HG02610 (cell line): ENCODE data around the gene DOCK8.
A peak's percentile ranks its signal among the peaks of the same experiment; 100 is the strongest.
"Not testable (repeated sequence)": the region's sequence is repeated elsewhere in the genome, so short reads cannot be mapped to it uniquely, and the experiment has no call there.

ENCODE experiments used
- ATAC-seq: cut with Tn5 transposase; IDR thresholded peaks from one replicate; pipeline ENCODE4 v1.9.1; 2021; ENCODE audit warnings: mild to moderate bottlenecking, moderate library complexity; ENCODE audit not compliant: unreplicated experiment

DOCK8 gene

DNA sequence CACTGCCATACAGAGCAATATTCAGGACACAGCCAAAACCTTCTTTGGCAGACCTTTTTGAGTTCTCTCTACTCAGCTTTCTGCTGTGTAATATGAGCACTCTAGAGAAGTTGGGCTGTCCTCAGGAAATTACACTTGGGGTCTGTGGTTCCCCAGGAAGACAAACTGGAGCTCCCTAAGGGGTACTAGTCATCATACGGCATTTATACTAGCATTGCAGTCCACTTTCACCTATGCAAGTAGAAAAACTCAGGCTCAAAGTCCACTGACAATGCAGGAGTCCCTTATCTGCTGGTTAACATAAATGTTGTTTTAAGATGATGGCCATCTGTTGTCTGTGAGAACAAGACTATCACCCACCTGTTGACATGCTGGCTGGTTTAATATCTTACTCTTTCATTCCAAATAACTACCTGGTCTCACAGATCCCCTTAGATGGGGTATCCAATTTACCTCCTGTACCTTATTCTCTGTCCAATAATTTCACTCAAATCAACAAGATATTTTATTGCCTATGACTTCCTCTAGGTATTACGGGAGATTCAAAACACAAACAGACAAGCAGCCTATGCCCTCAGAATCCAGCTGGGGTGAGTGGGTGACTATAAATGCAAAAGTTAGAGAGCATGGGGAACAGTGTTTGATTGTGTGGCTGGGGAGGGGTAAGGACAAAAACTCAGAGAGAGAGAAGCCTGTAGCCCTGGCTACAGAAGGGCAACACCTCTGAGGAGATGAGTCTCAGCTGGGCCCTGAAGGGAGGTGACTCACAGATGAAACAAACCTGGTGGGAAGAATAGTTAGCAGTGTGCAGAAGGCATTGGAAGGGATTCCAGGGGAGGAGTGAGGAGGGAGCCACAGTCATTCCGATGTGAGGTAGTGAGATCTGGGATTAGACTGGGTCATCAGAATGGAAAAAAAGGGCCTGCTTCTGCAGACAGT is 10.2 kb downstream of the DOCK8 start:
- ATAC-seq = peak; percentile 54

DNA sequence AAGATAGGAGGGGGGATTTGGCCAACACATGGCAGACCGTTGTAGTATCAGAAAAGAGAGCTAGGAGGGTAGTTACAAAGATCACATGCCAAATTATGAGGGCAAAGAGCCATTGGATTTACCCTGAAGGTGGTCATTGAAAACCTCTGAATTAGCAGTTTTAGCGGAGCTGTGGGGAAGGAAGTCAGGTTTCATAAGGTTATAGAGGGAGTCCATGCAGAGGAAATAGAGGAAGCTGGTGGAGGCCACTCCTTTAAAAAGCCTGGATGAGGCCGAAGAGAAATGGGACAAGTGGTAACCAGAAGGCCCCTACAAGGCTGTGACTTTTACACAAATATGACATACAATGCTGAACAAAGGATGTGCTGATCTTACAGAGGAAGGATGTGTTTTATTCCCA is 13.2 kb downstream of the DOCK8 start:
- no peak for ATAC-seq

DNA sequence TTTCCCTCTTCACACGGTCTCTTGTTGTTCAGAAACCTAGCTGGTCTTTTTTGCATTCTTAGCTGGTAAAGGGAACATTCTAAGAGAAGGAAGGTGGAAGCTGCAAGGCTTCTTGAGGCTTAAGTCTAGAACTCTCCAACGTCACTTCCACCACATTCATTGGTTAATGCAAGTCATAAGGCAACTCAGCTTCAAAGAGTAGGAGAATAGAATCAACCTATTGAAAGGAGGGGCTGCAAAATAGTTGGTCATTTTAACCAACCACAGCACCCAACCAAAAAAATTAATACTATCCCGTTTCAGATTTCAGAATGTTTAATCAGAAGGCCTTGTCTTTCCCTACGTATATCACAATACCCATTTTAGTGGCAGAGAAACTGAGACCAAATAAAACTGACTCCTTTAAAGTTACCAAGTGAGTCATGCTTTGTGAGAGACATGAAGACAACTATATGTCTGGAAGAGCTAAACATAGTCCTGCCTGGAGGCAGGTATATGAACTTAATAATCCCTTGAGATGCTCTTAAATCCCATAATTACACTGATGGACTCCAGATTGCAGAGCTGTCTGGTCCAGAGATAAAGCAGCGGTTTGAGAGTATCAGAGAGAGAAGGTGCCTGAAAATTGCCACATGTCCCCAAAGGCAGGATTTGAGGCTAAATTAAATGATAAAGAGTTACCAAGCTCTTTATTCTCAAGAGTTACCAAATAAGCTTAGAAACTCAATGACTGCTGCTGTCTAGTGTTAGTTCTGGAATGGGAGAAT is 14.4 kb downstream of the DOCK8 start:
- ATAC-seq = no peak

DNA sequence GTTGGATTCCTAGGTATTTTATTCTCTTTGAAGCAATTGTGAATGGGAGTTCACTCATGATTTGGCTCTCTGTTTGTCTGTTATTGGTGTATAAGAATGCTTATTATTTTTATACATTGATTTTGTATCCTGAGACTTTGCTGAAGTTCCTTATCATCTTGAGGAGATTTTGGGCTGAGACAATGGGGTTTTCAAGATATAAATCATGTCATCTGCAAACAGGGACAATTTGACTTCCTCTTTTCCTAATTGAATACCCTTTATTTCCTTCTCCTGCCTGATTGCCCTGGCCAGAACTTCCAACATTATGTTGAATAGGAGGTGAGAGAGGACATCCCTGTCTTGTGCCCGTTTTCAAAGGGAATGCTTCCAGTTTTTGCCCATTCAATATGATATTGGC is 17.0 kb downstream of the DOCK8 start:
- not testable (repeated sequence) for ATAC-seq

DNA sequence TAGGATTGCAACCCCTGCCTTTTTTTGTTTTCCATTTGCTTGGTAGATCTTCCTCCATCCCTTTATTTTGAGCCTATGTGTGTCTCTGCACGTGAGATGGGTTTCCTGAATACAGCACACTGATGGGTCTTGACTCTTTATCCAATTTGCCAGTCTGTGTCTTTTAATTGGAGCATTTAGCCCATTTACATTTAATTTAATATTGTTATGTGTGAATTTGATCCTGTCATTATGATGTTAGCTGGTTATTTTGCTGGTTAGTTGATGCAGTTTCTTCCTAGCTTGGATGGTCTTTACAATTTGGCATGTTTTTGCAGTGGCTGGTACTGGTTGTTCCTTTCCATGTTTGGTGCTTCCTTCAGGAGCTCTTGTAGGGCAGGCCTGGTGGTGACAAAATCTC is 19.0 kb downstream of the DOCK8 start:
- ATAC-seq = not testable (repeated sequence)

DNA sequence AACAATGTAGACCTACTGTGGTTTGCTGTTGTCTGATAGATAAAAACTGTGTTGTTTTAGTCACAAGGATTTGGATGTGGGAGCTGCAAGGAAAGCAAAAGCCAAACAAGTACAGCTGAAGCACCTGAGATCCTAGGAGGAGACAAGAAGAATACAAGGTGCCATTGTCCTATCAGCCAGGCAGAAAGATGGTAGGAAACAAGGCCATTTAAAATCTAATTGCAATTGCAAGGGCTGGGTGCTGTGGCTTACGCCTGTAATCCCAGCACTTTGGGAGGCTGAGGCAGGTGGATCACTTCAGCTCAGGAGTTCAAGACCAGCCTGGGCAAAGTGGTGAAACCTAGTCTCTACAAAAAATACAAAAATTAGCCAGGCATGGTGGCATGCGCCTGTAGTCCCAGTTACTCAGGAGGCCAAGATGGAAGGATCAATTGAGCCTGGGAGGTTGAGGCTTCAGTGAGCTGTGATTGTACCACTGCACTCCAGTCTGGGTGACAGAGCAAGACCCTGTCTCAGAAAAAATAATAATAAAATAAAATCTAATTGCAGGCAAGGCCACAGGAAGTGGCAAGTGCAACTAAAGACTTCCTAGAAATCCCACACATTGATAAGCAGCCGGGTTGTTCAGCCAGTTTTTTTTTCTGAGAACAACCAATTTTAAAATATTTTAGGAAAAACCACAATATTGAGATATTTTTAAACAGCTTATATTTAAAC is 22.6 kb downstream of the DOCK8 start:
- ATAC-seq = no peak

DNA sequence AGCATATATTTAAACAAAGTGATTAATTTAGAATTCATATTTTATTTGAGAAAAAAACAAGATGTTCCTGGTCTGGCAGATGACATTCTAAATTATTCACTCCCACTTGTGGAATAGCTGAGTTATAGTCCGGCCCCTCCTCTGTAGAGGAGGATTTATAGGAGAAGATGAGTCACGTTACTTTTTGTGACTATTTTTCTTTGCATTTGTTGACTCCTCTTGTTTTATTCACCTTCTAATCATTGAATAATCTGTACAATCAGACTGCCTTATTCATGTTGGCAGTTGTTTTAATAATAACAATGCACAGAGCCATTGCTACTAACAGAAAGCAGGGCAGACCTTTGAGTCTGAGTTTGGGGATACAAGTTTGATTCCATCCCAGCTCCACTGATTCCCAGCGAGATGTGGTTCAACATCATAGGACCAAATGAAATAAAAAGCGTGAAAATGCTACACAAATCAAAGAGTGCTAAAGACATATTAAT is 23.2 kb downstream of the DOCK8 start:
- ATAC-seq = no peak

DNA sequence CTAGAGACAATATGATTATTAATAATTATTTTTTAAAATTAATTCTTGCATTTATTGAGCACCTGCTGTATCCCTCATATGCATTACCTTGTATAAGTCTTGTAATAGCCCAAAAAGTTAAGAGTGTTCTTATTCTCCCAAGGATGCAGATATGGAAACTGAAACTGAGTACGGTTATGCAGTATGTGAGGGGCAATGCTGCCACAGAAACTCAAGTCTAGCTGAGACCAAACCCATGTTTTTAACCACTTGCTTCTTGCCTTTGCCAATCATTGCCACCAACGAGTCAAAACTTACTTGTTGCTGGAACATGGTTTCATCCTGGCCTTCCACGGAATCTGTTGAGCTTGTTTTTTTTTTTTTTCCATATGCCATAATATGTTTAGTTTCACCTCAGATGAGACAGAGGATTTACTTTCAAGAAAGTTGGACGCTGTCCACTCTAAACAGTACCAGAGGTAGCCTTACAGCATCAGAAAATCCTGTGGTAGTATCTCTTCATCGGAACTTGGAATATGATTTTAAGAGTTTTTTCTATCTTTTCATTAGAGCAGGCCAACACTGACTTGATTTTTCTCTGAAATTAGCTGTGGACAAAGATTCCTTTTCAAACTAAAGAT is 27.9 kb downstream of the DOCK8 start:
- ATAC-seq = no peak

DNA sequence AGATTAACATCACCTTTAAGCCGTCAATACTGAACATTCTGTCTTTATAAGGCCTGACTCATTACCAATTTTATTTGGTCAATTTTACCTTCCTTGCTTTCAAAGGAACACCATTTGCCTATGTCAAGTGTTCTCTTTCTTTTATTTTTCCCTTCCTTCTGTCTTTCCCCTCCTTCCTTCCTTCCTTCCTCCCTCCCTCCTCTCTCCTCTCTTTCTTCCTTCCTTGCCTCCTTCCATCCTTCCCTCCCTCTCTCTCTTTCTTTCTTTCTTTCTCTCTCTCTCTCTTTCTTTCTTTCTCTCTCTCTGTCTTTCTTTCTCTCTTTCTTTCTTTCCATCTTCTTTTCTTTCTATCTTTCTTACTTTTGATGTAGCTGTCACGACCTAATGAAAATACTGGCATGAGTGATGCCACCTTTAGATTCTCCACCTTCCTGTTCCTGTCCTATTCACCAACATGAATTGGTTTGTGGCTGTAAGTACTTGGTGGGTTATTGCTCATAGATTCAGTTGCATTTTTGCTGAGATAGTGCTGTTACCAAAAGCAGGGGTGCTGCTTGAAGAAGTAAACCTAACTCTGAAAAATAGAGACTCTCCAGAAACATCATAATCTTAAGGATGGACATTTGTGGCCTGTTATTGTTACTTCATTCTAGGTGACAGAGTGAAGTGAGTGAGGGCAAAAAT is 33.8 kb downstream of the DOCK8 start:
- ATAC-seq = no peak

DNA sequence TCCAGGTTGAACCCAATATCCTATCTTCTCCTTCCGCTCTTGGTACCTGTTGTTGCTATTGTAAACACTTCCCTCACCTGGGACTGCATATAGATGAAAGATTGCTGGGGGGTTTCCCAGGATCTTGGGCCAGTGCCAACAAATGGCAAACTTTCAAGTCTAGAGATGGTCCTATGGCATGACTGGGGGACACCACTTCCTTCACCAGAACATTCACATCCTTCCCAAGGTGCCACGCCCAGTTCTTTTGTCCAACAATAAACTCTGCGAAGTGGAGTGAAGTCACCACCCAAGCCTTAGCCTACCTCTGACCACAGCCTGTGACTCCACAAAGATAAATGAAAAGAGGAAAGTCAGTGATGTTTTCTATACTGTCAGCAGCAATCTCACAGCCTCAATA is 34.4 kb downstream of the DOCK8 start:
- ATAC-seq = no peak

DNA sequence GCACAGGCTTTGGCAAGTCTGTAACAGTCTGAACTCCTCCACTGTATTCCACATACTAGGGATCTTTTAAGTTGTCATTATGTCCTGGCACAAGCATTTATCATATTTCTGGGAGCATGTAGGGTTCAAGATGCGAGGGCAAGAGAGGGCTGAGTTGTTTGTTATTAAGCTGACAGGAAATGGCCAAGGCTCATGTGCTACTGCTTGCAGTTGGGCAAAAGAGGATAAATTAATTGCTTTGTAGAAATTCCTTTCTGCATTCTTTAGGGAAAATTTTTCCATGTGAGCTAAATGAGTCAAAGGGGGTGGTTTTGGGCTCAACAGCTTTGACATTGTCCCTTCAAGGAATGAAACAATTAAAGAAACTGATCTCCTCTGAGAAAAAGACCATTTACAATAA is 35.4 kb downstream of the DOCK8 start:
- no peak for ATAC-seq

DNA sequence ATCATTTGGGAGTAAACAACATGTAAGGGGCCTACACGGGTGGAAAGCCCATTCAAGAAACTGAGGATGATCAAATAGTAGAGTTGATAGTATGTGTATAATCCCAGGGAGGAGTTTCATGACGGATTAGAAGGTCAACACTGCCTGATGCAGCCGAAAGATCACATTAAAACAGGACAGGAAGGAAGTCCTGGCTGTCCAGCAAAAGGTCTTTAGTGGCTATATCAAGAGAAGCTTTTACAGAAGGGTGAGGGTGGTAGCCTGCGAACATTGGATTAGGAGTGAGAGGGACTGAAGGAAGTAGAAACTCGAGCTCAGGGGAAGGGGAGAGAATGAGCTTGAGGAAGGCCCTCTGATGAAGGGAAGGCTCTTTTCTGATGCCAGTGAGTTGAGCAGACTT is 36.0 kb downstream of the DOCK8 start:
- ATAC-seq = no peak

DNA sequence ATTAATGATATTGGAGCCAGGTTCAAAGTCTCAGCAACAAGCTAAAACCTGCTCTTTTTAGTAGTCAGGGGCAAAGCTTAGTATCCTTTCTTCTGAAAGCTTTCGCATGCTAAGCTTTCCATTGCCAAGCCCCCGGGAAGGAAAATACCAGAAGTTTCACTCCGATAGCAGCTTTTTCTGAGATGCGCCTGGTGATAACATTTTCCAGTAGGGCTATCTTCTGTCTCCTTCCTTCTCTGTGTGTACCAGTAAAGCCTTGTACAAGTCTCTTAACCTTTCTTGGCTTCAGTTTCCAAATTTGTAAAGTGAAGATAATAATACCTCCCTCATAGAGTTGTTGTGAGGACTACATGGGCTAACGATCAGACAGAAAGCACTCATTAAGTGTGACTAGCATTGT is 36.7 kb downstream of the DOCK8 start:
- ATAC-seq = no peak

DNA sequence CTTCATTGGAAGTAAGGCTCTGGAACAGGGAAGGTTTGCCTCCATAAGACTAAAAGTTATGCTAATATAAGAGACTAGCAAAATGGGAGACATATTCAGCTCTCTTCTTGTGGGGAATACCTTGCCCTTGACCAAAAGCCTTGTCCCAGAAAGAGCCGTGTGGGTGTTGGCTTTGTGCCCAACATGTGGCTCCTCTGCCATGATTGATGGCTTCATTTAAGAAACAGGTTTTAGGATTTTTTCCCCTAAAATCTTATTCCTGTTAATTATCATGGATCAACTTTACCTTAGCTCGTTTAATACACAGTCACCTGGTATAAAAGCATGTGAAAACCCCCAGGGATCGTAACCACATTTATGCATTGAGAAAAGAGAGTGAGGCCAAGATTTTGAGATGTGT is 38.9 kb downstream of the DOCK8 start:
- ATAC-seq = no peak

DNA sequence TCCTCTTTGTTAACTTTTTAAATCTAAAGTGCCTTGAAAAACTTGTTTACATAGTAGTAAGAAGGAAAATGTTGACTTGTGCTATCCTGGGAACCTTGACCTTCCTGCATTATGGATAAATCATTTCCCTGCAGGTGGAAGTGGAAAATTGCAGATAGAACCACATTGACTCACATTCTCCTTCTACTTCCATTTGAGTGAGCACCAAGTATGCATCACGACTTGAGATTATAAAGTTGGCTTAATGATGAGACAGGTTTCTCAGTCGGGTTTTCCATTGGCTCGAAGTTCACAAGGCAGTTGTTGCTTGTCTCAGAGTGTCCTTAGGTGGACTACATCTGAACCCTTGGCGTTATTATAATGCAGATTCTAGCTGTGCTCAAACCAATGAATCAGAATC is 39.9 kb downstream of the DOCK8 start:
- no peak for ATAC-seq

DNA sequence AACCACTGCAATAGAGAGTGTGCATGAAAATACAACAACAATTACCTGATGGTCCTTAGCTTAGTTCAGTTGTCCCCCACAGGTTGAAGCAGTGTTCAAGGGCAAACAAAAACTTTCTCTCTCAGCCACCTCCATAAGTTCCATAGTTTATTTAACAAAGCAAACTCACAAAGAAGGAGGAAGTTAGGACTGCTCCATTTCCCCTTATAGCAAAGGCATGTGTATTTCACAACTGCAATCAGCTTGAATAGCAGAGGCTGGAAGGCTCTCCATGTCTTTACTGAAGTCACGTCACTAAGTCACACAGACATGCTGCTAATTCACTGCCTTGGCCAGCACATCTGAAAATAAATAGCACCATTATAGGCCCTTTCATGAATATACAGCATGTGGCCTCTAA is 43.3 kb downstream of the DOCK8 start:
- no peak for ATAC-seq

DNA sequence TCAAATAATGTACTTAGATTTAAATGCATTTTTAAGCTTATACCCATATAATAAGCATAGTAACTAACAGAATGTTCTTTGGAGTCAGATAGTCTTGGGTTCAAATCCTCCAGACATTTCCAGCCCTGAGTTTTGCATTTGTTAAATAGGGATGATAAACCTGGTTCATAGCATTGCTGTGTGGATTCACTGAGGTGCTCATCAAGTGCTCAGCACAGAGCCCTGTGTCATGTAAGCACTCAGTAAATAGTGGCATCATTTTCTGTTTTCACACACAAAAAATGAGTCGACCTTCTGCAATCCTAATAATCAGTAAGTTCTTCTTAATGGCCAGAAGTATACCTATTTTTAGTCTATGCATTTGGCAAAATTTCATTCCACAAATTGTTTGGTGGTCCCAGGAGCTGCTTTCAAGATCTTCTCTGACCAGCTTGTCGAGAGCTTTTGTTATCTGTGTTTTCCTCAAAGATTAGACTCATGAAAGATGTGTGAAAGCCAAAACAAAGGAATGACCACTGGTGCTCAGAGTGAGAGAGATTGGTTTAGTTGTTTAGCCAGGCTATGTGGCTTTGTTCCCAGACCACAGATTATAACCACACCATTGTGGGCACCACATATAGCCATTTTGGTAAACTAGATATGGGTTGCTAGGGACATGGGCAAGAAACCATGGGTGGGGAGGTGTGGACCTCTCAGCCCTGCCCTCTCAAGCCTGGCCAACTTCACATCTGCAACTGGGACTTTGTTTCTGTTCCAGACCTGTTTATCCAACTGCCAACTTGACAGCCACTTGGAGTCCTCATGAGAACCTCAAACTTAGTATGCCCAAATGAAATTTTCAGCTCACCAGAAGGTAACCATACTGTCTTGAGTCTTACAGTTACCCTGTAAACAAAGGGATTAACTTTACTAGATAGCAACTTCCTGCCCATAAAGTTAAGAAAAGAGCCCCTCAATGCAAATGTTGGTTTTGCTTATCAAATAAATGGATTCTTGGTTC is 45.0 kb downstream of the DOCK8 start:
- ATAC-seq = no peak

DNA sequence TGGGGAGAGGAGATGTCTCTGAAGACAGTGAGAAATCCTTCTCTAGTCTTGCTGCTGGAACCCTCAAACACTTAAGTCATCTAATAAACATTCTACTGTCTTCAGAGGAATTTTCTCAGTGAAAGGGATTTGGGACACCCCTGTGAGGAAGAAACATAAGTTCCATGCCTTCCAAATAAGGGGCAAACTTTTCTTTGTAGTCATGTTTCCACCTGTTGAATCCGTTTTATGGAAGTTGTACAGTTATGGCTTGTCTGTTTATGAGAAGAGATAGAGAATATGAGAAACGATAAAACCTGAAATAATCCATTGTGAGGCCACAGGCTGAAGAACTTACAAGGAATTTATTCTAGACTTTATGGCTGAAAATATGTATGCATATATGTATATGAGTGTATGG is 49.6 kb downstream of the DOCK8 start:
- ATAC-seq = no peak

DNA sequence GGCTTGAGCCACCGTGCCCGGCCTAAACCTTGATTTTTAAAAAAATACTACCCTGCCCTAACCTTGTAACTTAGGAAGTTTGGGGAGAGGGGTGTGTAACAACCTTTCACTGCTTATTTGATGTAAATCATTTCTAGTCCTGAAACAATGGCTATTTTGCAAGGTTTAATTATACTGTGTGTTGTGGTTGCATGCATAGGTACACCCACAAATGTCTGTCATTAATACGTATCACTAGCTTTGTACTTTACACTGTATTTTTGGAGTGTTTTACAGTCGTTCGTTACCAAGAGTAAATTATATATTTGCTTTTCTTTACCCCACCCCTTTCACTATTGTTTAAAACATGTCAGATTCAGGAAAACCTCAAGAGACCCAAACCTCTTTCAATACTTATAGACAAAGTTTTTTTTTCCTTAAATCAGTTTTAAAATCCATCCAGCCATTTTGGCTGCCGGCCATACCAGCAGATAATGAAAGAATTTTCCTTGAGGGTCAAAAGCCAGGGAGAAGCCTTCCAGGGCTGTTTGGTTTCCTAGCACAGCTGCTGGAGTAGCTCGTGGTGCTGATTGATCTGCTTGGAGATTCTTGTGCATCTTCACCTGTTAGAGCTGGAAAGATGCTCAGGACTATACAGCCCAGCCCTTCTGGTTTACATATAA is 50.7 kb downstream of the DOCK8 start:
- ATAC-seq = no peak
